IMR-90 (cell line): ENCODE results near the gene ZNF211. TPM values are rescaled to one million over a fixed set of nuclear protein-coding genes. Genes with fewer than 3 reads are reported as not detected.

Experiments used
- ATAC-seq: fragments of 200-7000 bp; cut with Tn5 transposase; 2 replicates; pipeline ENCODE4 v1.9.1; 2020; ENCODE audit warnings: low read depth, mild to moderate bottlenecking, moderate library complexity
- BruUV-seq: library from RNA; stranded (reverse); fragments of 400-500 nt; replicated peaks from 2 replicates; lab custom pipeline; 2021; lab: Mats Ljungman, UMichigan
- CTCF ChIA-PET: fragments of 300-600 bp; formaldehyde crosslinking; extraction: SDS; loops from one replicate; lab custom pipeline; 2021; ENCODE audit warnings: antibody characterized with exemption; lab: Yijun Ruan, JAX
- POLR2A ChIA-PET: fragments of 300-600 bp; sonication (Branson Sonifier 250); formaldehyde crosslinking; loops from one replicate; lab custom pipeline; 2022; ENCODE audit warnings: antibody characterized with exemption; ENCODE audit not compliant: unreplicated experiment; lab: Charles Lee
- DNase-seq: peaks from one replicate; pipeline ENCODE4 v3.0.0; 2013
- H2AFZ ChIP-seq: replicated peaks from 2 replicates; pipeline ENCODE3; 2013; ENCODE audit warnings: low read length, mild to moderate bottlenecking; ENCODE audit not compliant: poor library complexity
- H2AK5ac ChIP-seq: 2 replicates; pipeline ENCODE4 v1.6.1; 2013; ENCODE audit warnings: low read depth, low read length, inconsistent platforms
- H2AK9ac ChIP-seq: replicated peaks from 2 replicates; pipeline ENCODE3; 2013; ENCODE audit warnings: mild to moderate bottlenecking, low read depth, low read length, moderate library complexity; ENCODE audit not compliant: poor library complexity
- H2BK120ac ChIP-seq: 2 replicates; pipeline ENCODE4 v1.6.1; 2013; ENCODE audit warnings: low read depth, low read length, inconsistent platforms
- H2BK15ac ChIP-seq: 3 replicates; pipeline ENCODE4 v1.6.1; 2013; ENCODE audit warnings: low read depth, low read length, inconsistent platforms
- H2BK20ac ChIP-seq: 2 replicates; pipeline ENCODE4 v1.6.1; 2013; ENCODE audit warnings: low read depth, mild to moderate bottlenecking, inconsistent platforms, low read length, moderate library complexity
- H2BK5ac ChIP-seq: 2 replicates; pipeline ENCODE4 v1.6.1; 2013; ENCODE audit warnings: mild to moderate bottlenecking, low read depth, low read length, inconsistent platforms; ENCODE audit not compliant: poor library complexity, severe bottlenecking
- H3K14ac ChIP-seq: replicated peaks from 2 replicates; pipeline ENCODE4 v1.6.1; 2013; ENCODE audit warnings: low read depth, low read length, inconsistent platforms
- H3K18ac ChIP-seq: 2 replicates; pipeline ENCODE4 v1.6.1; 2013; ENCODE audit warnings: low read depth, low read length, control low read depth
- H3K23ac ChIP-seq: 2 replicates; pipeline ENCODE4 v1.6.1; 2013; ENCODE audit warnings: low read depth, low read length, inconsistent platforms
- H3K27ac ChIP-seq: 2 replicates; pipeline ENCODE4 v1.5.1; 2013; ENCODE audit warnings: mild to moderate bottlenecking, control low read depth, low read length; ENCODE audit not compliant: insufficient read depth
- H3K27me3 ChIP-seq: 2 replicates; pipeline ENCODE4 v1.6.1; 2013; ENCODE audit warnings: low read length; ENCODE audit not compliant: control insufficient read depth, insufficient read depth
- H3K36me3 ChIP-seq: 2 replicates; pipeline ENCODE4 v1.6.1; 2013; ENCODE audit warnings: low read length, mixed read lengths; ENCODE audit not compliant: control insufficient read depth, insufficient read depth
- H3K4ac ChIP-seq: 2 replicates; pipeline ENCODE4 v1.6.1; 2013; ENCODE audit warnings: low read depth, low read length, inconsistent platforms
- H3K4me1 ChIP-seq: 2 replicates; pipeline ENCODE4 v1.6.1; 2013; ENCODE audit warnings: low read length, mixed read lengths; ENCODE audit not compliant: control insufficient read depth, insufficient read depth
- H3K4me2 ChIP-seq: 2 replicates; pipeline ENCODE4 v1.6.1; 2013; ENCODE audit warnings: low read depth, mild to moderate bottlenecking, control low read depth, low read length, moderate library complexity
- H3K4me3 ChIP-seq: 2 replicates; pipeline ENCODE4 v1.5.1; 2013; ENCODE audit warnings: low read depth, mild to moderate bottlenecking, control low read depth, low read length, moderate library complexity; ENCODE audit not compliant: insufficient read depth
- H3K56ac ChIP-seq: 2 replicates; pipeline ENCODE4 v1.6.1; 2013; ENCODE audit warnings: low read length, inconsistent platforms; ENCODE audit not compliant: insufficient read depth; ENCODE audit errors: extremely low read depth
- H3K79me1 ChIP-seq, 2 experiments: 2 replicates each; pipeline ENCODE4 v1.6.1; 2013; ENCODE audit warnings: low read length in 2 of 2, inconsistent platforms in 1 of 2, low read depth in 1 of 2
- H3K9ac ChIP-seq: 2 replicates; pipeline ENCODE4 v1.6.1; 2013; ENCODE audit warnings: low read depth, low read length, control low read depth
- H3K9me1 ChIP-seq: 2 replicates; pipeline ENCODE4 v1.6.1; 2013; ENCODE audit warnings: low read length, inconsistent platforms; ENCODE audit not compliant: insufficient read depth
- H3K9me3 ChIP-seq: 2 replicates; pipeline ENCODE4 v1.6.1; 2013; ENCODE audit warnings: low read length; ENCODE audit not compliant: control insufficient read depth, insufficient read depth
- H4K20me1 ChIP-seq: 2 replicates; pipeline ENCODE4 v1.6.1; 2013; ENCODE audit warnings: low read length, inconsistent platforms; ENCODE audit not compliant: insufficient read depth
- H4K5ac ChIP-seq: 2 replicates; pipeline ENCODE4 v1.6.1; 2013; ENCODE audit warnings: mild to moderate bottlenecking, low read depth, low read length, control low read depth
- H4K8ac ChIP-seq, 2 experiments: 2 replicates each; pipeline ENCODE4 v1.6.1; 2013; ENCODE audit warnings: low read depth in 2 of 2, low read length in 2 of 2, control low read depth in 1 of 2, inconsistent platforms in 1 of 2
- H4K91ac ChIP-seq: 2 replicates; pipeline ENCODE4 v1.6.1; 2013; ENCODE audit warnings: low read depth, low read length, inconsistent platforms; ENCODE audit not compliant: insufficient read depth
- CEBPB ChIP-seq: IDR thresholded peaks from 2 replicates; pipeline ENCODE4 v1.6.1; 2012; ENCODE audit warnings: low read depth, low read length, improper control_type of control experiment
- FOS ChIP-seq: fragments of 150-350 bp; IDR thresholded peaks from 2 replicates; pipeline ENCODE4 v1.6.1; 2016; ENCODE audit warnings: low read depth, low read length
- MXI1 ChIP-seq: IDR thresholded peaks from 2 replicates; pipeline ENCODE4 v1.6.1; 2012; ENCODE audit warnings: low read depth, mild to moderate bottlenecking, low read length, moderate library complexity, borderline replicate concordance
- NFE2L2 ChIP-seq: fragments of 150-350 bp; IDR thresholded peaks from 2 replicates; pipeline ENCODE4 v1.6.1; 2016; ENCODE audit warnings: low read depth, mild to moderate bottlenecking, low read length
- WGBS, 2 experiments: methylation state at CpG; one replicate each; pipeline versions ENCODE4 v1.1.5 to v1.1.7; 2013; ENCODE audit warnings: missing lambda C conversion rate in 2 of 2; ENCODE audit not compliant: insufficient read length in 1 of 2; ENCODE audit errors: extremely low coverage in 2 of 2; 5-methylcytosine and 5-hydroxymethylcytosine counted together
- dilution Hi-C: fragments of 300-500 bp; cut with HindIII; formaldehyde crosslinking; loops from one replicate; pipeline ENCODE4 v1.14.3; 2018; ENCODE audit warnings: low sequenced_read_pairs; ENCODE audit not compliant: unreplicated experiment
- in situ Hi-C: fragments of 300-500 bp; cut with MboI; formaldehyde crosslinking; loops from 3 replicates; pipeline ENCODE4 v1.14.3; 2019; ENCODE audit warnings: low sequenced_read_pairs, inconsistent platforms, mixed read lengths
- intact Hi-C: fragments of 100-400 bp; cut with micrococcal nuclease; formaldehyde crosslinking; loops from 2 replicates; pipeline ENCODE4 v1.10.0; 2022
- polyA plus RNA-seq, 3 experiments: library from polyadenylated mRNA; depleted of rRNA; stranded (reverse); fragments of >200 nt; gene quantifications; 2 replicates each; pipeline ENCODE4 v1.2.3, GENCODE V29; 2012; ENCODE audit warnings: low replicate concordance in 1 of 3
- total RNA-seq: library from RNA; depleted of rRNA; stranded (reverse); fragments of >200 nt; gene quantifications from 2 replicates; pipeline ENCODE4 v1.2.3, GENCODE V29; 2012

ZNF211 gene
- total and polyA plus RNA-seq, 2 of the 4 experiments (the other 2 are of a cell fraction), result 8.7 to 13.1 TPM

DNA sequence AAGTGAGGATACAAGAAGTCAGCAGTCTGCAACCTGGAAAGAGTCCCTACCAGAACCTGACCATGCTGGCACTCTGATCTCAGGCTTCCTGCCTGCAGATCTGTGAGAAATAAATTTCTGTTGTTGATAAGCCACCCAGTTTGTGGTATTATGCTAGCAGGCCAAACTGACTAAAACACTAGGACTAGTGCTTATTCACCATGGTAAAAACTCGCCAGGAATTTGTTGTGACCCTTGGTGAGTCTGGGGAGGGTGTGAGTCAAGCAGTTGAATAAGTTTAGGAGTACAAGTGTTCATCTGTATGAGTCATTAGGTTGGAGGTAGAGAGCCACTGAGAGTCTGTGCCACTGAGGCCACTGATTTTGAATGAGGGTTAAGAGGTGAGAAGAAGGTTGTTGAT is 45.4 kb upstream of the ZNF211 start:
- TF ChIP-seq CEBPB (no peak), NFE2L2 (no peak), FOS (no peak), MXI1 (no peak)
- Histone ChIP-seq H2BK5ac (no peak overlapping the region), H3K27me3 (no peaks in the 10 kb centered on the region), H3K14ac (no peak overlapping the region), H3K9ac (no peak overlapping the region), H4K5ac (no peak overlapping the region), H2BK20ac (no peak overlapping the region), H3K9me1 (no peaks in the 10 kb centered on the region; the same call in 1 of the 2 replicates), H3K4ac (no peak overlapping the region), H2AFZ (no peak overlapping the region), H4K8ac (no peak overlapping the region), H3K79me1 (peaks cover 14 to 33% of the 10 kb centered on the region in 2 experiments), H4K20me1 (0 out of 2 replicates have a peak, but pooled peaks cover 3% of the 10 kb centered on the region), H3K4me2 (no peak overlapping the region), H3K18ac (no peak overlapping the region), H3K9me3 (peaks cover 52% of the 10 kb centered on the region), H3K4me3 (no peak overlapping the region), H2BK120ac (no peak overlapping the region), H3K56ac (no peak overlapping the region), H3K23ac (no peak overlapping the region), H3K27ac (no peak overlapping the region), H3K4me1 (peaks cover 4% of the 10 kb centered on the region), H2BK15ac (no peak overlapping the region), H2AK5ac (no peak overlapping the region), H2AK9ac (no peak overlapping the region), H4K91ac (no peak overlapping the region), H3K36me3 (peaks cover 39% of the 10 kb centered on the region)
- in situ Hi-C loops (no loop called here), dilution Hi-C loops (no loop called here), intact Hi-C loops (no loop called here)
- BruUV-seq, result no TSS peak
- peak; percentile 87 for DNase-seq
- POLR2A ChIA-PET, result no interaction called here
- CTCF ChIA-PET, result no interaction called here
- no CpG with 5 or more reads among the region's 1 CpG for WGBS, 2 experiments
- ATAC-seq, result peak; percentile 47
